Adrenal gland (tissue), 12 donors: Measurements from ENCODE around the gene DAZAP2. TPM values are rescaled to one million over a fixed set of nuclear protein-coding genes. Genes with fewer than 3 reads are reported as not detected.

Source experiments
- DNase-seq, 7 donors: peaks; one replicate each; pipeline ENCODE4 v3.0.0-alpha.2; 2019 to 2020
- H3K27ac ChIP-seq, 5 donors: fragments of 200-600 bp; sonication (generic) in 4 of 5; 1 replicate in 3 of 5; 2 replicates in 2 of 5; pipeline versions ENCODE4 v1.5.1 to v1.8.0; 2016 to 2020; ENCODE audit warnings: mild to moderate bottlenecking in 1 of 5
- H3K27me3 ChIP-seq: fragments of 200-600 bp; 2 replicates; pipeline ENCODE4 v1.8.0; 2021
- H3K36me3 ChIP-seq, 2 donors: fragments of 200-600 bp; replicated peaks in 1 of 2; 1 replicate in 1 of 2; 2 replicates in 1 of 2; pipeline versions ENCODE4 v1.5.1 to v1.8.0; 2018 to 2022
- H3K4me1 ChIP-seq, 2 donors: fragments of 200-600 bp; replicated peaks in 1 of 2; 1 replicate in 1 of 2; 2 replicates in 1 of 2; pipeline versions ENCODE4 v1.5.1 to v1.8.0; 2018 to 2021
- H3K4me3 ChIP-seq, 4 donors: fragments of 200-600 bp; sonication (generic) in 3 of 4; one replicate each; pipeline ENCODE4 v1.5.1; 2016 to 2018
- H3K9me3 ChIP-seq, 3 donors: fragments of 200-600 bp; sonication (generic) in 1 of 3; replicated peaks in 1 of 3; 1 replicate in 2 of 3; 2 replicates in 1 of 3; pipeline versions ENCODE4 v1.5.1 to v1.8.0; 2016 to 2021
- POLR2A ChIP-seq, 2 donors: fragments of 450-650 bp; IDR thresholded peaks; one replicate each; pipeline ENCODE4 v1.6.1; 2017; ENCODE audit warnings: antibody characterized with exemption in 2 of 2, mild to moderate bottlenecking in 2 of 2, moderate library complexity in 1 of 2
- WGBS, 4 donors: extraction: QIAGEN DNeasy Blood & Tissue Kit in 2 of 4; methylation state at CpG; one replicate each; pipeline versions ENCODE4 v1.1.5 to v1.1.7; 2013 to 2017; 5-methylcytosine and 5-hydroxymethylcytosine counted together
- intact Hi-C, 2 donors: fragments of 100-400 bp; cut with DNase I; formaldehyde crosslinking; loops; one replicate each; pipeline versions ENCODE4 v1.14.1 to v1.15.0; 2022 to 2023
- polyA plus RNA-seq, 3 donors: library from polyadenylated mRNA; stranded (reverse); fragments of 200-250 nt in 2 of 3; fragments of 350-450 nt in 1 of 3; fragmentation: Illumina TruSeq in 1 of 3; extraction: RNeasy Lipid Tissue Mini Kit (QIAGEN cat#74804) in 1 of 3; gene quantifications; one replicate each; pipeline ENCODE4 v1.2.3, GENCODE V29; 2013 to 2014
- total RNA-seq, 9 donors: library from RNA; depleted of rRNA in 4 of 9; stranded (reverse); fragments of >200 nt in 4 of 9; fragments of 120-200 nt in 1 of 9; fragmentation: NEBNext Ultra II Directional in 1 of 9; extraction: Animal tissue kit (Norgen Biotek cat#: 25700) in 1 of 9; gene quantifications; one replicate each; pipeline versions ENCODE4 v1.1.0 to v1.2.4, GENCODE V29; 2013 to 2023
- TF ChIP-seq, protein P1 (sequence below), 6 experiments: fragments of 450-650 bp in 4 of 6; fragments of 200-600 bp in 2 of 6; sonication (generic) in 1 of 6; IDR thresholded peaks; 1 replicate in 5 of 6; 2 replicates in 1 of 6; pipeline versions ENCODE4 v1.5.1 to v1.8.0; 2016 to 2021; ENCODE audit warnings: antibody characterized with exemption in 6 of 6, mild to moderate bottlenecking in 2 of 6, moderate library complexity in 1 of 6
- donor health status: healthy with polysubstance abuse.
- donor health status: Bipolar disorder and iron deficiency.
- donor health status: DM: yes; HTN: yes; CAD: no.
- donor health status: DM: no; HTN: no; CAD: no.
- donor health status: DM: no; HTN: no; CAD: no.
- donor health status: DM: yes; HTN: yes; CAD: no.

Gene DAZAP2
- total and polyA plus RNA-seq, 12 donors = 85.8 to 454 (median 210) TPM

DNA sequence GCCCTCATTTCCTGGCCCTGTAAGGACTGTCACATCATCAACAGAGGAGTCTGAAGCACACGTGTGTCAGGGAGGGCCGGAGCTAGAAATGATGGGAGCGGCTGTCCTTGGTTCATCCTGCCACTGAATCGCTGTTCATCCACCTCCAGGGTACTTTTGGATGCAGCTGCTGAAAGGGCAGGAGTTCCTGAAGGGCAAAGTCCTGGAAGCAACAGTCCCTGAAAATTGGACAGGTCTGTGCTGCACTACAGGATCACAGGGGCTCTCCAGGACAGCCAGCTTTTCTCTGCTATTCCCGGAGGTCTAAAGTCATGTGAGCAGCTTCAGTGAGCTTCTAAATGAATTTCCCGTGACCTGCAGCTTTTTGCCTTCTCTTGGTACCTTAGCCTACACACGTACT lies 38.5 kb upstream of the DAZAP2 start:
- Histone ChIP-seq H3K27me3 (no peaks in the 10 kb centered on the region), H3K27ac (no peak overlapping the region), H3K9me3 (no peaks in the 10 kb centered on the region), H3K36me3 (no peaks in the 10 kb centered on the region), H3K4me3 (no peak overlapping the region), H3K4me1 (no peaks in the 10 kb centered on the region)
- no peak for DNase-seq
- WGBS, 4 donors = 78 to 94% (median 91%) methylated on average over 3 to 7 of the region's 7 CpGs
- intact Hi-C loops = no loop called here
- TF ChIP-seq, protein P1, sequence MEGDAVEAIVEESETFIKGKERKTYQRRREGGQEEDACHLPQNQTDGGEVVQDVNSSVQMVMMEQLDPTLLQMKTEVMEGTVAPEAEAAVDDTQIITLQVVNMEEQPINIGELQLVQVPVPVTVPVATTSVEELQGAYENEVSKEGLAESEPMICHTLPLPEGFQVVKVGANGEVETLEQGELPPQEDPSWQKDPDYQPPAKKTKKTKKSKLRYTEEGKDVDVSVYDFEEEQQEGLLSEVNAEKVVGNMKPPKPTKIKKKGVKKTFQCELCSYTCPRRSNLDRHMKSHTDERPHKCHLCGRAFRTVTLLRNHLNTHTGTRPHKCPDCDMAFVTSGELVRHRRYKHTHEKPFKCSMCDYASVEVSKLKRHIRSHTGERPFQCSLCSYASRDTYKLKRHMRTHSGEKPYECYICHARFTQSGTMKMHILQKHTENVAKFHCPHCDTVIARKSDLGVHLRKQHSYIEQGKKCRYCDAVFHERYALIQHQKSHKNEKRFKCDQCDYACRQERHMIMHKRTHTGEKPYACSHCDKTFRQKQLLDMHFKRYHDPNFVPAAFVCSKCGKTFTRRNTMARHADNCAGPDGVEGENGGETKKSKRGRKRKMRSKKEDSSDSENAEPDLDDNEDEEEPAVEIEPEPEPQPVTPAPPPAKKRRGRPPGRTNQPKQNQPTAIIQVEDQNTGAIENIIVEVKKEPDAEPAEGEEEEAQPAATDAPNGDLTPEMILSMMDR (IDR thresholded peaks at IDR 0.05) = no peak
- TF ChIP-seq POLR2A (IDR thresholded peaks at IDR 0.05) = no peak

DNA sequence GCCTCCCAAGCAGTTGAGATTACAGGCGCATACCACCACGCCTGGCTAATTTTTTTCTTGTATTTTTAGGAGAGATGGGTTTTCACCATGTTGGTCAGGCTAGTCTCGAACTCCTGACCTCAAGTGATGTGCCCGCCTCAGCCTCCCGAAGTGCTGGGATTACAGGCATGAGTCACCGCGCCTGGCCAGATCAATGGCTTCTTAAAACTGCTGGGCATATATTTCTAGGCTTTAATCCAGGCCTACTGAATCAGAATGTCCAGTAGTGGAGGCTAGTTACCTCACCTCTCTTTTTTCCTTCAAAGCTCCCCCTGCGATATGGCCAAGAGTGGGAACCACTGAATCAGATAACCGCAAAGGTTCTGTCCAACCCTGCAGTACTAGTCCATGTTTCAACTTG lies 37.8 kb upstream of the DAZAP2 start:
- 92 to 97% (median 93%) methylated on average over 8 to 9 of the region's 9 CpGs for WGBS, 4 donors
- Histone ChIP-seq H3K36me3 (no peaks in the 10 kb centered on the region), H3K4me1 (no peaks in the 10 kb centered on the region), H3K9me3 (no peaks in the 10 kb centered on the region), H3K4me3 (no peak overlapping the region), H3K27ac (no peak overlapping the region), H3K27me3 (no peaks in the 10 kb centered on the region)
- TF ChIP-seq POLR2A (IDR thresholded peaks at IDR 0.05) = no peak
- TF ChIP-seq, protein P1 (IDR thresholded peaks at IDR 0.05) = no peak
- intact Hi-C loops = no loop called here
- DNase-seq = no peak

DNA sequence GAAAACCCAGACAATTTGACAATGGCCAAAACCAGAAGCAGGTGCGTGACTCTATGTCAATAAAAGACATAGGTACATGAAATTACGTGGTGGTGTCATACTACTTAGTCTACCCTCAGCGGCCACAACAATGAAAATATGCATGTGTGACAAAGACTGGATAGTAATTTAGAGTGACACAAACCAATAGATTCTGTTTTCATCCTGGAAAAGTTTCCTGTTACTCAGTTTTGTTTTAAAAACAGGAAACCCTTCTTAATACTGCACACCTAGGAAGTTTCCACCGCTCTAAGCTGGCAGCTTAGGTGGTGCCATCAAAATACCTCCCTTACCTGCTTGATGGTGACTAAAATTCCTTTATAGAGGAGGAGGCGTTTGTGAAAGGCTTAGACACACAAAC lies 35.9 kb upstream of the DAZAP2 start:
- intact Hi-C loops = no loop called here
- WGBS, 4 donors = 88 to 98% (median 96%) methylated on average over 5 of the region's 5 CpGs
- no peaks in the 10 kb centered on the region for H3K4me1 ChIP-seq
- TF ChIP-seq, protein P1 (IDR thresholded peaks at IDR 0.05) = no peak
- TF ChIP-seq POLR2A (IDR thresholded peaks at IDR 0.05) = no peak
- no peaks in the 10 kb centered on the region for H3K36me3 ChIP-seq
- no peaks in the 10 kb centered on the region for H3K9me3 ChIP-seq
- no peak overlapping the region for H3K27ac ChIP-seq
- DNase-seq = no peak
- no peaks in the 10 kb centered on the region for H3K27me3 ChIP-seq
- H3K4me3 ChIP-seq = no peak overlapping the region

DNA sequence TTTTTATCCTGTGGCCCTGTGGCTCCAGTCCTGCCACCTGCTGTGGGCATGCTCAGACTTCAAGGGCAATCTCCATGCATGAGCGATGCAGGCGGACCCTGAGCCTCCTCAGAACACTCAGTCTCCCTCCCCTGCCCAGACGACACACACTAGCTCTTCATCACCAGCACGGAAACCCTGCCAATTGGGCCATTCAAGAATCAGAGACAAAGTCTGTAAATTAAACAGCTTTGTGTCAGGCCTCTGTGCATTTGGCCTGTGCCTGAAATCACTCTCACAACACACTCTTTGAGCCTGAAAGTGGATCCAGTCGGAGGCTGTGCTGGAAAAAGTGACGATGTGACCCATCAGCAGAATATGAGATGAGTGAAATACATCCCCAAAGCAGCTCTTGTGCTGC lies 33.3 kb upstream of the DAZAP2 start:
- Histone ChIP-seq H3K4me3 (no peak overlapping the region), H3K9me3 (no peaks in the 10 kb centered on the region), H3K27ac (no peak overlapping the region), H3K36me3 (no peaks in the 10 kb centered on the region), H3K27me3 (no peaks in the 10 kb centered on the region), H3K4me1 (no peaks in the 10 kb centered on the region)
- no peak for TF ChIP-seq POLR2A (IDR thresholded peaks at IDR 0.05)
- TF ChIP-seq, protein P1 (IDR thresholded peaks at IDR 0.05) = no peak
- no peak for DNase-seq
- intact Hi-C loops = no loop called here
- 82 to 86% (median 84%) methylated on average over 6 of the region's 6 CpGs for WGBS, 4 donors
